GM19395 (cell line): ENCODE results near the gene ADRB2.
"Not testable (repeated sequence)": the region's sequence is repeated elsewhere in the genome, so short reads cannot be mapped to it uniquely, and the experiment has no call there.

Source experiments
- ATAC-seq: cut with Tn5 transposase; IDR thresholded peaks from one replicate; pipeline ENCODE4 v1.9.1; 2021; ENCODE audit warnings: mild to moderate bottlenecking, moderate library complexity; ENCODE audit not compliant: unreplicated experiment

Gene ADRB2

GRCh38 chr5:148853868-148854267, 27.5 kb downstream of the ADRB2 start:
- ATAC-seq, result peak; percentile 82

DNA sequence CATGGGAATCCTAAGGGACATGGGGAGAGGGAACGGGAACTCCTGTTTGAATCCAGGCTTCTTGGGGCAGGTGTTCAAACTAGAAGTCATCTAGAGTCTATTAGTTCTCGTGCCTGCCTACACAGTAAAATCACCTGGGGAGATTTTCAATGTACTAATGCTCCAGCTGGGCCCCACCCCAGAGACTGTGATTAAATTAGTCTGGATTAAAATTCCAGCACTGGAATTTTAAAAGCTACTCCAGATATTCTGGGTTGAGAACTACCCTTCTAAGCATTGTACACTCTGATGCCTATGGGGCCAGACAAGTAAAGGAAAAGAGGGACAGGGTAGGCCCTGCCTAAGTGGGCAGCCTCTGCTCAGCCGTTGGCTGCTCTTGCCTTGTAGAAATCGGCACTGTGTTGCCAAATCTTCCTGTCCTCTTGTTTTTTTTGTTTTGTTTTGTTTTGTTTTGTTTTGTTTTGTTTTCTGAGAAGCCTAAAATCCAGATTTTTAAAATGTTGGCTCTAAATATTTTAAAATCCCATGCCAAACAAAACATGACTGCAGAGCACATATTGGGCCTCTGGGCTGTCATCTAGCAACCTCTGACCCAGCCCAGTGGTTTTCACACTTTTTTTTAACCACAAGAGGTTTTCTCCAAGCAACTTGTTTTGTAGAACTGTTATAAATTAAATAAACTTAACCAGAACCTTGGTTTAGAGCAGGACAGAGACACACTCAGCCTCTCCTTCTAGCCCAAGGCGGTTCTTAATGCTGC, 29.0 kb downstream of the ADRB2 start:
- no peak for ATAC-seq

- no peak for ATAC-seq
Measured at GRCh38 chr5:148856009-148856367, 29.6 kb downstream of the ADRB2 start.

DNA sequence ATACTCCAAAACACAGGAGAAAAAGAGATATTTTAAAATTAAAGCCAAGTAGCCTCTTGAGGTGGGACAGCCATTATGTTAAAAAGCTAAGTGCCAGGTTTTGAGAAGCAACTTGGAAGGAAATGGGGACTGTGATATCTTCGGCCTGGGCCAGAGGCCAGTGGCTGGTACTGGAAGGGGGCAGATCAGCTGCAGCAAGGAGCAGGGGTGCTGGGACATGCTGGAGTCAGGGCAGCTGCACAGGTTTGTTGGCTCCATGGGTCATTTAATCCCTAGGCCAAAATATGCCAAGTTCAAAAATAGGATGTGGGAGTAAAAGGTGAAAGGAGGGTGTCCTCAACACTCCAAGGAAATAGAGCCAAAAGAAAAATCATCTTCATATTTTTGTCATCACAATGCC, 30.0 kb downstream of the ADRB2 start:
- no peak for ATAC-seq

DNA sequence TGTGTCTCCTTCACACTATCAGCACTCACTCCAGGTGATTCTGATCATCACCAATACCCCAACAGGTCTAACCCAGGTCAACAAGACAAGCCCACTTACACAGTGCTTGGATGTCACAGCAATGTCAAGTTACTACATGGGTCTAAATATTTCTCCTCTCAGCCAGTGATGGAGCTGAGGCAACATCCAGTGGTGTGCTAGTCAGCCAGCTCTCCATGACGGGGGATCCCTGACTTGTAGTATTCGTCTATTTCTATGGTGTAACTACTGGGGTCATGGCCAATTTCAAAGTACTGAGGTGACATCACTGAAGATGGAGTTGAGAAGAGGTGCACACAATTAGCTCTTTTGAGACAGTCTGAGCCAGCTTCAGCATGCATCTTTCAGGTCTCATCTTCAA, 31.1 kb downstream of the ADRB2 start:
- ATAC-seq, result no peak

- ATAC-seq, result no peak
Measured at GRCh38 chr5:148858106-148858505, 31.7 kb downstream of the ADRB2 start.

GRCh38 chr5:148858547-148858946, 32.1 kb downstream of the ADRB2 start:
- no peak for ATAC-seq

DNA sequence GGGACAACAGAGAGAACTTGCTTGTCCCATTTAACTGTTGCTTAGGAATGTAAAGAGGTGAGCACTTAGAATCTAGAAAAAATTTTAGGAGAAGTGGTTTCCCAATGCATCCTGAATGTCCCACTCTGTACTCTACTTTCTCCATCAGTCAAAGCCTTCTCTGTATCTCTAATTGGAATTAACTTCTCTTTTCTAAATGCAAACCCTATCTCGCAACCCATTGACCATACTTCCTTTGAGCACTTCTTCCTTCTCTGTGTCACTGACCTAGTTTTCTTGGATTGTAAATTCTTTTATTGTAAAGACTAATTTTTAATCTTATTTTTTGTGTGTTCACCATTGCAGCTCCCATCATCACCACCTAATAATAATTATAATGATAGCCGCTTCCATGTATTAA, 33.3 kb downstream of the ADRB2 start:
- no peak for ATAC-seq

GRCh38 chr5:148860599-148860998, 34.2 kb downstream of the ADRB2 start:
- no peak for ATAC-seq

DNA sequence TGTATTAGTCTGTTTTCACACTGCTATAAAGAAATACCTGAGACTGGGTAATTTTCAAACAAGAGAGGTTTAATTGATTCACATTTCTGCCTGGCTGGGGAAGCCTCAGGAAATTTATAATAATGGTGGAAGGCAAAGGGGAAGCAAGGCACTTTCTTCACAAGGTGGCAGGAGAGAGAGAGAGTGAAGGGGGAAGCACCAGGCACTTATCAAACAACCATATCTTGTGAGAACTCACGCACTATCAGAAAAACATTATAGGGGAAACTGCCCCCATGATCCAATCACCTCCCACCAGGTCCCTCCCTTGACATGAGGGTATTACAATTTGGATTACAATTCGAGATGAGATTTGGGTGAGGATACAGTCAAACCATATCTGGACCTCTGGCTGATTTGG, 34.7 kb downstream of the ADRB2 start:
- no peak for ATAC-seq

- ATAC-seq, result no peak
Measured at GRCh38 chr5:148861696-148862095, 35.3 kb downstream of the ADRB2 start.

- no peak for ATAC-seq
Measured at GRCh38 chr5:148864113-148864841, 37.9 kb downstream of the ADRB2 start.

DNA sequence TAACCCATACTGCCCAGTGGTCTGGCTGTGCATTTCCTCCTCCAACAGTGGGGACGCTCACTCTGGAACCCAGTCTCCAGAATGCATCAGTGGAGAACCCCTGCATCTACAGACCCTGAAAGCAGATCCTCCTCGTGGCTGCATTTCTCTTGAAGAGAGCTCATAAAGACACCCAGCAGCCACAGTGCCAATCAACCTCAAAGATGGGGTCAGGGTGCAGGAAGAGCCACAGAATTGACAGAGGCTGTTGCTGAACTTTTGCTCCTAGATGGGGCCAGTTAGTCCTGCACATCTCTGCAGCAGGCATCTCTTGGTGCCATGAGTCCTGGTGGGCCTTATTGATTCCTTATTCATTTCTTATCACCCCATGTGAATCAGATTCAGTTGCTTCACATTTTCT, 39.6 kb downstream of the ADRB2 start:
- no peak for ATAC-seq

DNA sequence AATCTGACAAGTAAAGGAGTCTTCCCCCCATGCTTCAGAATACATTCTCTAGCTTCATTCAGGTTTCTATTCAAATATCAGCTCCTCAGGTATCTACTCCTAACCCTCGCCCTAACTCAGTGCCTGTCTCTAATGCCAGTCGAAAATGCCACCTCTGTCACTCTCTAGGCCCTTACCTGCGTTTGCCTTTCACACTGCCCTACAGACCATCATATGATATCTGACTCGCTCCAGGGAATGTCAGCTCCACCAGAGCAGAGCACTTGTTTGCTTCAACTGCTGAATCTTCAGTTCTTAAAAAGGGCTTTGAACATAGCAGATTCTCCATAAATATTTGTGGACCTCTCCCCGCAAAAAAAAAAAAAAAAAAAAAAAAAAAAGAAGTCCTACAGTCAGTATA, 46.7 kb downstream of the ADRB2 start:
- no peak for ATAC-seq

DNA sequence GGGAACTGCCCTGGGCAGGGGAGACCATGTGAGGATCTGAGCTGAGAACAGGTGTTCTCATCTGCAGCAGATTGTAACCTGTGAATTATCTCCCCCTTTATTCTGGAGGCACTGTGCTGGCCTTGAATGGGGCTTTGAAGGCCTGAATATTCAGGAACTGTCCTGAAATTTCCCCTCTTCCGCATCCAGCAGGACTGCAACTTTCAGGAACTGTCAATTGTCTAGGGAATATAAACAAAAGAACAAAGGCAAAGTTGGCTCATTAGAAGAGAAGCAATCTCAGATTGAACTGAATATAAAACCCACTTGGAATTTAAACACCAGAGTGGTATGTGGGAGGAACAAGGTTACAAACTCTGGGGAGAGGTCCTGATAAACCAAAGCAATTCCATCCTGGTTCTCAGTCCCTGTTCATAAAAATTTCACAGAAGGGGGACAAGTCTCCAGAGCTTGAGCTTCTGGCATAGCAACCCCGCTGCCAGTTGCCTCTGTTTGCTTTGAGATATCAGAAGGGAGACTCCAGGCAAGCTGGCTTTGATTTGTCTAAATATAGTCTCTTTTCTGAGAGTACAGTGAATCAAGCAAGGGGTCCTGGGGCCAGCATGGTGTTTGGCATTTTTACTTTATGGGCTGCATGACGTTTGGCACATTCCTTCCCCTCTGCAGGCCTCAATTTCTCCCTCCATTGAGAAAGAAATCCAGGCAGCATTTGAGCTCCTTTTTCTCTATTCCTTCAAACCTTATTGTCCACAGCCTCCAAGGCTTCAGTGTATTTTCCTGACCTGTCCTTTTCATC, 47.5 kb downstream of the ADRB2 start:
- ATAC-seq, result no peak

DNA sequence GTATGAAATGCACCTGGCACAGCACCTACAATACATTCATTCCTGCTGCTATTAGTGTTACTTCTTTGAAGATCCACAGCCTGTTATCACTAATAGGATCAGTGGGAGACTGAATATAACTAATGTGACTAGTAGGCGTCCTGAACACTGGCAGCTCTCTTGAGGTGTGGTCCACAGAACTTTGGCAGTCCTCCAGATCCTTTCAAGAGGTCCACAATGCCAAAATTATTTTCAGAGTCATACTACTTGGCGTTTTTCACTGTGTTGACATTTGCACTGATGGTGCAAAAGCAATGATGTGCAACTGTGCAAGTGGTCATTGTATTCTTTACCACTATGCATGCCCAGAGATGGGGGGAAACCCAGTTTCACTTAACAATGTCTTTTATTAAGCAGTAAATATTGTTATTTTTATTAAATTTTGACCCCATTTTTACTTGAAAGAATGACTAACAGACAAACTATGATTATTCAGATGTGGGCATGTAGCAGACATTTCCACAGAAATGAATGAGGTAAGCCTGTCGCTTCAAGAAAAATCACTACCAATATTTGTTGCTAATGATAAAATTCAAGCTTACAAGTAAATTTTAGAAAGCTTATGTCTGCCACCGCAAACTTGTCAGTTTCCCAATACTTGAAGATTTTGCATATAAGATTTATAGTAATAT, 48.9 kb downstream of the ADRB2 start:
- ATAC-seq, result no peak

DNA sequence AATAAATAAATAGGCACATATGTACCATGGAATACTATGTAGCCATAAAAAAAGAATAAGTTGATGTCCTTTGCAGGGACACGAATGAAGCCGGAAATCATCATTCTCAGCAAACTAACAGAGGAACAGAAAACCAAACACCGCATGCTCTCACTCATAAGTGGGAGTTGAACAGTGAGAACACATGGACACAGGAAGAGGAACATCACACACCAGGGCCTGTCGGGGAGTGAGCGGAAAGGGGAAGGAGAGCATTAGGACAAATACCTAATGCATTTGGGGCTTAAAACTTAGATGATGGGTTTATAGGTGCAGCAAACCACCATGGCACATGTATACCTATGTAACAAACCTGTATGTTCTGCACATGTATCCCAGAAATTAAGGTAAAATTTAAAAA, 51.0 kb downstream of the ADRB2 start:
- not testable (repeated sequence) for ATAC-seq
